OCI-LY1 (cell line): Measurements from ENCODE around the gene GP1BB.

Source experiments
- H2AFZ ChIP-seq: fragments of 200-600 bp; sonication (generic), shearing (Covaris generic); 2 replicates; pipeline ENCODE4 v1.6.0; 2014; ENCODE audit warnings: antibody characterized with exemption, mild to moderate bottlenecking, low read length
- H3F3A ChIP-seq: fragments of 200-600 bp; sonication (generic), shearing (Covaris generic); 2 replicates; pipeline ENCODE4 v1.6.0; 2014; ENCODE audit warnings: mild to moderate bottlenecking, antibody characterized with exemption, low read length, moderate library complexity; ENCODE audit not compliant: insufficient read depth
- H3K27ac ChIP-seq: fragments of 200-600 bp; sonication (generic); 2 replicates; pipeline ENCODE4 v1.5.1; 2014; ENCODE audit warnings: low read length, mixed run types, mild to moderate bottlenecking, low read depth; ENCODE audit not compliant: poor library complexity, severe bottlenecking
- H3K27me3 ChIP-seq: fragments of 200-600 bp; sonication (generic); 2 replicates; pipeline ENCODE4 v1.6.0; 2014; ENCODE audit warnings: antibody characterized with exemption, mild to moderate bottlenecking, low read length, moderate library complexity; ENCODE audit not compliant: insufficient read depth
- H3K36me3 ChIP-seq: fragments of 200-600 bp; sonication (generic); 2 replicates; pipeline ENCODE4 v1.6.1; 2014; ENCODE audit warnings: mild to moderate bottlenecking, antibody characterized with exemption, low read length, moderate library complexity, mixed read lengths; ENCODE audit not compliant: insufficient read depth
- H3K4me1 ChIP-seq: fragments of 200-600 bp; sonication (generic); 2 replicates; pipeline ENCODE4 v1.5.1; 2014; ENCODE audit warnings: mild to moderate bottlenecking, low read length, moderate library complexity; ENCODE audit not compliant: insufficient read depth, severe bottlenecking
- H3K4me2 ChIP-seq: fragments of 200-600 bp; sonication (generic), shearing (Covaris generic); 2 replicates; pipeline ENCODE4 v1.6.1; 2014; ENCODE audit warnings: low read length
- H3K4me3 ChIP-seq: fragments of 200-600 bp; sonication (generic); 2 replicates; pipeline ENCODE4 v1.5.1; 2014; ENCODE audit warnings: low read length, low read depth, mild to moderate bottlenecking, mixed read lengths; ENCODE audit not compliant: poor library complexity, severe bottlenecking
- H3K79me2 ChIP-seq: fragments of 200-600 bp; shearing (Covaris generic); 2 replicates; pipeline ENCODE4 v1.6.1; 2016; ENCODE audit warnings: mixed run types, low read length, mixed read lengths; ENCODE audit not compliant: insufficient read depth
- H3K9ac ChIP-seq: fragments of 200-600 bp; sonication (generic), shearing (Covaris generic); 2 replicates; pipeline ENCODE4 v1.6.1; 2014; ENCODE audit warnings: mild to moderate bottlenecking, low read length, mixed read lengths
- H3K9me2 ChIP-seq: fragments of 200-600 bp; sonication (generic), shearing (Covaris generic); 2 replicates; pipeline ENCODE4 v1.6.1; 2014; ENCODE audit warnings: low read depth, mild to moderate bottlenecking, low read length, mixed read lengths
- H3K9me3 ChIP-seq: fragments of 200-600 bp; shearing (Covaris generic); 2 replicates; pipeline ENCODE4 v1.6.1; 2014; ENCODE audit warnings: low read length, mixed read lengths
- H4K20me1 ChIP-seq: fragments of 200-600 bp; sonication (generic), shearing (Covaris generic); 2 replicates; pipeline ENCODE4 v1.6.0; 2016; ENCODE audit warnings: mild to moderate bottlenecking, low read length; ENCODE audit not compliant: insufficient read depth
- CTCF ChIP-seq: fragments of 200-600 bp; sonication (generic), shearing (Covaris generic); IDR thresholded peaks from 2 replicates; pipeline ENCODE4 v1.5.1; 2017; ENCODE audit warnings: mild to moderate bottlenecking, antibody characterized with exemption, low read length, moderate library complexity, mixed read lengths
- EZH2 ChIP-seq: fragments of 200-600 bp; sonication (generic), shearing (Covaris generic); IDR thresholded peaks from 2 replicates; pipeline ENCODE4 v1.8.0; 2017; ENCODE audit warnings: borderline replicate concordance, mixed run types, mild to moderate bottlenecking, antibody characterized with exemption, low read length, moderate library complexity, mixed read lengths

Gene GP1BB

GRCh38 chr22:19719488-19720021 is 3.8 kb upstream of the GP1BB start:
- no peak overlapping the region for H2AFZ ChIP-seq
- H4K20me1 ChIP-seq: no peaks in the 10 kb centered on the region
- TF ChIP-seq EZH2 (no peak), CTCF (no peak)
- H3K9me2 ChIP-seq: no peaks in the 10 kb centered on the region
- H3K4me3 ChIP-seq: no peak overlapping the region
- no peaks in the 10 kb centered on the region for H3F3A ChIP-seq
- H3K9me3 ChIP-seq: no peaks in the 10 kb centered on the region
- H3K4me2 ChIP-seq: no peak overlapping the region
- H3K27me3 ChIP-seq: peaks cover 7% of the 10 kb centered on the region; the same call in 1 of the 2 replicates
- no peaks in the 10 kb centered on the region for H3K79me2 ChIP-seq
- H3K27ac ChIP-seq: no peak overlapping the region
- H3K9ac ChIP-seq: no peak overlapping the region
- H3K36me3 ChIP-seq: no peaks in the 10 kb centered on the region
- peaks cover 11% of the 10 kb centered on the region for H3K4me1 ChIP-seq

- no peaks in the 10 kb centered on the region for H3K36me3 ChIP-seq
- H3K9ac ChIP-seq: no peak overlapping the region
- H3K4me3 ChIP-seq: no peak overlapping the region
- peaks cover 11% of the 10 kb centered on the region; the same call in 1 of the 2 replicates for H3K27me3 ChIP-seq
- no peak overlapping the region for H2AFZ ChIP-seq
- H3F3A ChIP-seq: no peaks in the 10 kb centered on the region
- H3K4me2 ChIP-seq: no peak overlapping the region
- H3K79me2 ChIP-seq: no peaks in the 10 kb centered on the region
- H3K9me3 ChIP-seq: no peaks in the 10 kb centered on the region
- no peaks in the 10 kb centered on the region for H3K9me2 ChIP-seq
- no peak overlapping the region for H3K27ac ChIP-seq
- no peak for TF ChIP-seq CTCF
- TF ChIP-seq EZH2: no peak
- no peaks in the 10 kb centered on the region for H4K20me1 ChIP-seq
- H3K4me1 ChIP-seq: peaks cover 11% of the 10 kb centered on the region
These were observed 3.0 kb upstream of the GP1BB start for GRCh38 chr22:19720150-19720827.

- H3K9ac ChIP-seq: no peak overlapping the region
- peaks cover 11% of the 10 kb centered on the region; the same call in 1 of the 2 replicates for H3K27me3 ChIP-seq
- H3K27ac ChIP-seq: no peak overlapping the region
- H3F3A ChIP-seq: no peaks in the 10 kb centered on the region
- H3K36me3 ChIP-seq: no peaks in the 10 kb centered on the region
- H4K20me1 ChIP-seq: no peaks in the 10 kb centered on the region
- no peak for TF ChIP-seq CTCF
- TF ChIP-seq EZH2: no peak
- no peak overlapping the region for H2AFZ ChIP-seq
- no peak overlapping the region for H3K4me3 ChIP-seq
- no peaks in the 10 kb centered on the region for H3K9me2 ChIP-seq
- H3K79me2 ChIP-seq: no peaks in the 10 kb centered on the region
- H3K9me3 ChIP-seq: no peaks in the 10 kb centered on the region
- H3K4me1 ChIP-seq: peaks cover 11% of the 10 kb centered on the region
- no peak overlapping the region for H3K4me2 ChIP-seq
These were observed 2.4 kb upstream of the GP1BB start for GRCh38 chr22:19720999-19721329.
